Peyer's patch (tissue), 4 donors: ENCODE data around the gene ROBO1. TPM values are rescaled to one million over a fixed set of nuclear protein-coding genes. Genes with fewer than 3 reads are reported as not detected.

Experiments
- DNase-seq, 3 donors: peaks; one replicate each; pipeline ENCODE4 v3.0.0-alpha.2; 2017 to 2019
- H3K27ac ChIP-seq, 4 donors: fragments of 200-600 bp; sonication (generic); one replicate each; pipeline ENCODE4 v1.5.1; 2016 to 2019
- H3K27me3 ChIP-seq, 2 donors: fragments of 200-600 bp; sonication (generic); one replicate each; pipeline ENCODE4 v1.5.1; 2019
- H3K36me3 ChIP-seq, 3 donors: fragments of 200-600 bp; sonication (generic); one replicate each; pipeline ENCODE4 v1.5.1; 2016 to 2019
- H3K4me1 ChIP-seq, 4 donors: fragments of 200-600 bp; sonication (generic); one replicate each; pipeline ENCODE4 v1.5.1; 2016 to 2019
- H3K4me3 ChIP-seq, 4 donors: fragments of 200-600 bp; sonication (generic); 1 replicate in 3 of 4; 2 replicates in 1 of 4; pipeline ENCODE4 v1.5.1; 2016 to 2019; ENCODE audit warnings: mild to moderate bottlenecking in 1 of 4
- H3K9me3 ChIP-seq, 4 donors: fragments of 200-600 bp; sonication (generic); one replicate each; pipeline ENCODE4 v1.5.1; 2016 to 2019; ENCODE audit warnings: mild to moderate bottlenecking in 1 of 4
- POLR2A ChIP-seq, 2 donors: fragments of 450-650 bp; IDR thresholded peaks; one replicate each; pipeline ENCODE4 v1.5.1; 2017; ENCODE audit warnings: antibody characterized with exemption in 2 of 2, mild to moderate bottlenecking in 2 of 2, moderate library complexity in 2 of 2
- total RNA-seq, 4 donors: library from RNA; depleted of rRNA; stranded (reverse); fragments of >200 nt; gene quantifications; one replicate each; pipeline ENCODE4 v1.1.0, GENCODE V29; 2016
- TF ChIP-seq, protein P1 (sequence below), 6 experiments: fragments of 450-650 bp in 4 of 6; fragments of 200-600 bp in 2 of 6; sonication (generic) in 1 of 6; IDR thresholded peaks; one replicate each; pipeline ENCODE4 v1.5.1; 2017 to 2019; ENCODE audit warnings: antibody characterized with exemption in 6 of 6, mild to moderate bottlenecking in 3 of 6, moderate library complexity in 1 of 6

The ROBO1 gene
- total RNA-seq, 4 donors from 2014 or later, result 9.5 to 41.3 (median 24.2) TPM

DNA sequence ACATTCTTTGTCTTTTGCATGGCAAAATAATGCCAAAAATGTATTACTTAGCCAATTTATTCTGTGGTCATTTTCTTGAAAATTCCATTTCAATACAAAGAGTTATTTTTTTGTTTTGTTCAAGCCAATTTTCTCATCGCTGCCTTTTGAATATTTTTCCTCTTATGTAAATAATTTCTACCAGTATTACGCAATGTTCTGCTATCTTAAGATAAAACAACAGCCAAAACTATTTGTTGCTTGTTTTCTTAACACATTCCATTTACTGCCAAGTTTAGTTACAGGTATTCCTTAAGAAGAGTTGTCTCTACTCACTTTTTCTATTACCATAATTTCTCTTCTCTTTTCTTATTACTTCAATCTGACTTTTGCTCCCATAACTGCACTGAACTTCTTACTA lies 163.1 kb downstream of the ROBO1 start:
- Histone ChIP-seq H3K9me3 (no peaks in the 10 kb centered on the region), H3K27ac (no peak overlapping the region), H3K4me1 (no peaks in the 10 kb centered on the region), H3K36me3 (no peaks in the 10 kb centered on the region), H3K27me3 (no peaks in the 10 kb centered on the region), H3K4me3 (no peak overlapping the region)
- TF ChIP-seq, protein P1, sequence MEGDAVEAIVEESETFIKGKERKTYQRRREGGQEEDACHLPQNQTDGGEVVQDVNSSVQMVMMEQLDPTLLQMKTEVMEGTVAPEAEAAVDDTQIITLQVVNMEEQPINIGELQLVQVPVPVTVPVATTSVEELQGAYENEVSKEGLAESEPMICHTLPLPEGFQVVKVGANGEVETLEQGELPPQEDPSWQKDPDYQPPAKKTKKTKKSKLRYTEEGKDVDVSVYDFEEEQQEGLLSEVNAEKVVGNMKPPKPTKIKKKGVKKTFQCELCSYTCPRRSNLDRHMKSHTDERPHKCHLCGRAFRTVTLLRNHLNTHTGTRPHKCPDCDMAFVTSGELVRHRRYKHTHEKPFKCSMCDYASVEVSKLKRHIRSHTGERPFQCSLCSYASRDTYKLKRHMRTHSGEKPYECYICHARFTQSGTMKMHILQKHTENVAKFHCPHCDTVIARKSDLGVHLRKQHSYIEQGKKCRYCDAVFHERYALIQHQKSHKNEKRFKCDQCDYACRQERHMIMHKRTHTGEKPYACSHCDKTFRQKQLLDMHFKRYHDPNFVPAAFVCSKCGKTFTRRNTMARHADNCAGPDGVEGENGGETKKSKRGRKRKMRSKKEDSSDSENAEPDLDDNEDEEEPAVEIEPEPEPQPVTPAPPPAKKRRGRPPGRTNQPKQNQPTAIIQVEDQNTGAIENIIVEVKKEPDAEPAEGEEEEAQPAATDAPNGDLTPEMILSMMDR (IDR thresholded peaks at IDR 0.05), result no peak
- no peak for TF ChIP-seq POLR2A (IDR thresholded peaks at IDR 0.05)
- no peak for DNase-seq

DNA sequence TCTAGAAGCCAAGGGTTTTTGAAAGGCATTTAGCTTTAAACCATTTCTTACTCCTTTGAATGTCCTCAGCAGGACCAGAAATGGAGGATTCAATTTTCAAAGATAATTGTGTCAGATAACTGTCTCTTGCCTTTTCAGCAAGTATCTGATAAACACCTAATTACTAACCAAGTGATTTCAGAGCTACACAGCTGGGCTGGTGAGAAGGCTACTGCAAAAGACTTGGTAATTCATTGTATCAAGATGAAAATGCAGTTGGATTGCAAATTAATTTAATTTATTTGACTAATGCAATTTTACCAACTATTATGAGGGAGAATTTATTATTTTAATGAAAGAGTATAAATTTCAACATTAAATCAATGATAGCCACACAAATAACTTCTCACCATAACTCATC lies 165.4 kb downstream of the ROBO1 start:
- DNase-seq, result no peak
- H3K4me3 ChIP-seq, result no peak overlapping the region
- no peaks in the 10 kb centered on the region for H3K36me3 ChIP-seq
- H3K27me3 ChIP-seq, result no peaks in the 10 kb centered on the region
- no peak for TF ChIP-seq POLR2A (IDR thresholded peaks at IDR 0.05)
- TF ChIP-seq, protein P1 (IDR thresholded peaks at IDR 0.05), result no peak
- no peak overlapping the region for H3K27ac ChIP-seq
- no peaks in the 10 kb centered on the region for H3K9me3 ChIP-seq
- H3K4me1 ChIP-seq, result no peaks in the 10 kb centered on the region

DNA sequence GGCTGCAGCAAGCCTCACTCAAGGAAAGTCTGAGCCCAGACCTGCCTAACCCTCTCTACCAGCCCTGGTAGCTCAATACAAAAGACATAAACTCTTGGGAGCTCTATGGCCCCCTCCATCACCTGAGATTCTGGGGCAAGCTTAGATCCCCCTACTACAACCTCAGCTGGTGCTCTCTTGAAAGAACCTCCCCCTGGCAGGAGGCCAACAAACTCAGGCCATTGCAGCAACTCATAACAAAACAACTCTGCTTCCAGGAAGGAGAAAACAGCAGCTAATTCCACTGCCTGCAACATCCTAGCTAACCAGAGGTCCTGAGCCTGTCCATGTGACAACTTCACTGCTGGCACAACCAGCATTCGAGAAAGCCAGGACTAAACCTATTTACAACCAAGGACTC lies 169.2 kb downstream of the ROBO1 start:
- Histone ChIP-seq H3K4me3 (no peak overlapping the region), H3K27ac (no peak overlapping the region), H3K9me3 (no peaks in the 10 kb centered on the region), H3K27me3 (no peaks in the 10 kb centered on the region), H3K4me1 (no peaks in the 10 kb centered on the region), H3K36me3 (no peaks in the 10 kb centered on the region)
- TF ChIP-seq, protein P1 (IDR thresholded peaks at IDR 0.05), result no peak
- no peak for TF ChIP-seq POLR2A (IDR thresholded peaks at IDR 0.05)
- no peak for DNase-seq

DNA sequence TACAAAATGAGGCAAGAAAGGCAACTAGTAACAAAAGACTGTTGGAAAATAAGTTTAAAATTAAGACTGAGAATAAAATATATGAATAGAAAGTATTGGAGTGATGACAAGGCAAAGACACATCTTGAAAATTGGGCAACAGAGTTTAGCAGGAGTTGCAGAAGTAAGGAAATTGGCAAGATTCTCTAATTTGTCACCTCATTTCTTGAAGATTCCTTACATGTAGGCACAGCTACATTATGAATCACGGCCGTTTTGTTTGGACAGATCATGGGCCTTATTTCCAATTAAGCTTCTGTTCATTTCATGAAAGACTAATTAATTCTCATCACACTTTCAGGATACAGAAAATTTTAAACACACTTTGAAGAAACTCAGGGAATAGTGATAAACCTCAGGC lies 170.1 kb downstream of the ROBO1 start:
- H3K4me1 ChIP-seq, result no peaks in the 10 kb centered on the region
- DNase-seq, result no peak
- H3K9me3 ChIP-seq, result no peaks in the 10 kb centered on the region
- H3K27ac ChIP-seq, result no peak overlapping the region
- no peaks in the 10 kb centered on the region for H3K27me3 ChIP-seq
- no peak overlapping the region for H3K4me3 ChIP-seq
- TF ChIP-seq, protein P1 (IDR thresholded peaks at IDR 0.05), result no peak
- no peak for TF ChIP-seq POLR2A (IDR thresholded peaks at IDR 0.05)
- no peaks in the 10 kb centered on the region for H3K36me3 ChIP-seq

DNA sequence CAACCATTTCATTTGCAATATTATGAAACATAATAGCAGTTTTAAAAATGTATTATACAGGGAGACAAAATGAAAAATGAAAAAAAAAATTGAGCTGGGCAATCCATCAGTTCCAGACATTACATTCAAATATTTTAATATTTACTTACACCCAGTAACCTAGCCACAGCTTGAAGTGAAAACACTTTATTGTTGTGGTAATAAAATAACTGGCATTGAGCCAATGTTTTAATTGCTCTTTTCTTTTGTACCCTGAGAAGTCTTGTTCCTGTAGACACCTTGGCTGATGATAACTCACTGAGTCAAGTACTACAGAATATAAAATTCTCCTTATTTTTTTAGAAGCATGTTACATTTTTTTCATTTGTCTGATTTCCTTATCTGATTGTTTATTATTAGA lies 180.6 kb downstream of the ROBO1 start:
- no peak for DNase-seq
- Histone ChIP-seq H3K9me3 (no peaks in the 10 kb centered on the region), H3K36me3 (no peaks in the 10 kb centered on the region), H3K27ac (no peak overlapping the region), H3K4me1 (no peaks in the 10 kb centered on the region), H3K27me3 (no peaks in the 10 kb centered on the region), H3K4me3 (no peak overlapping the region)
- no peak for TF ChIP-seq POLR2A (IDR thresholded peaks at IDR 0.05)
- TF ChIP-seq, protein P1 (IDR thresholded peaks at IDR 0.05), result no peak

DNA sequence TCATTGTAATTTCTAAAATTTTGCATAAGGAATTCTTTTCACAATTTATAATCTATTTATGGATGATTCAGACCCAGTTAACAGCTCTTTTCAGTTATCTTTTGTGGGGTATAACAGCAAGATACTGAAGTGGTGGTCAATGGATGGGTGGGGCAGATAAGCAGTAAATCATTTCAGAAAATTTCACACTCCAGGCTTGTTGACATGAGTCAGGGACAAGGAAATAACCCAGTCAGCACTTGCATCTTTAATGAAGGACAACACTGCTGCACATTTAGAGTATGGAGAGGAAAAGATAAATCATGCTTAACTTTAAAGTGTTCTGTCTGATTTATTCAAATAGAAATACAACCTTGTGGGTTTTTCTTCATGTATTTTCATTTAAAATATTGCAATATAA lies 181.6 kb downstream of the ROBO1 start:
- no peaks in the 10 kb centered on the region for H3K36me3 ChIP-seq
- no peak overlapping the region for H3K27ac ChIP-seq

More for the DNA sequence above, 181.6 kb downstream of the ROBO1 start:
- no peak for DNase-seq
- Histone ChIP-seq H3K4me1 (no peaks in the 10 kb centered on the region), H3K27me3 (no peaks in the 10 kb centered on the region), H3K9me3 (no peaks in the 10 kb centered on the region), H3K4me3 (no peak overlapping the region)
- TF ChIP-seq, protein P1 (IDR thresholded peaks at IDR 0.05), result no peak
- TF ChIP-seq POLR2A (IDR thresholded peaks at IDR 0.05), result no peak
